ES-I3 (cell line): ENCODE results near the gene CST6.
A peak's percentile ranks its signal among the peaks of the same experiment; 100 is the strongest.
"Not testable (repeated sequence)": the region's sequence is repeated elsewhere in the genome, so short reads cannot be mapped to it uniquely, and the experiment has no call there.

Experiments used
- H3K36me3 ChIP-seq: 2 replicates; pipeline ENCODE4 v1.6.1; 2013; ENCODE audit warnings: mild to moderate bottlenecking, low read length, control low read depth, moderate library complexity; ENCODE audit not compliant: insufficient read depth
- H3K4me1 ChIP-seq: 2 replicates; pipeline ENCODE4 v1.6.1; 2013; ENCODE audit warnings: mild to moderate bottlenecking, control low read depth, low read length; ENCODE audit not compliant: insufficient read depth
- H3K9ac ChIP-seq: 2 replicates; pipeline ENCODE4 v1.6.1; 2013; ENCODE audit warnings: low read depth, mild to moderate bottlenecking, low read length, moderate library complexity
- H3K9me3 ChIP-seq: 2 replicates; pipeline ENCODE4 v1.6.1; 2013; ENCODE audit warnings: mild to moderate bottlenecking, low read length, moderate library complexity; ENCODE audit not compliant: control insufficient read depth, insufficient read depth

The CST6 gene

DNA sequence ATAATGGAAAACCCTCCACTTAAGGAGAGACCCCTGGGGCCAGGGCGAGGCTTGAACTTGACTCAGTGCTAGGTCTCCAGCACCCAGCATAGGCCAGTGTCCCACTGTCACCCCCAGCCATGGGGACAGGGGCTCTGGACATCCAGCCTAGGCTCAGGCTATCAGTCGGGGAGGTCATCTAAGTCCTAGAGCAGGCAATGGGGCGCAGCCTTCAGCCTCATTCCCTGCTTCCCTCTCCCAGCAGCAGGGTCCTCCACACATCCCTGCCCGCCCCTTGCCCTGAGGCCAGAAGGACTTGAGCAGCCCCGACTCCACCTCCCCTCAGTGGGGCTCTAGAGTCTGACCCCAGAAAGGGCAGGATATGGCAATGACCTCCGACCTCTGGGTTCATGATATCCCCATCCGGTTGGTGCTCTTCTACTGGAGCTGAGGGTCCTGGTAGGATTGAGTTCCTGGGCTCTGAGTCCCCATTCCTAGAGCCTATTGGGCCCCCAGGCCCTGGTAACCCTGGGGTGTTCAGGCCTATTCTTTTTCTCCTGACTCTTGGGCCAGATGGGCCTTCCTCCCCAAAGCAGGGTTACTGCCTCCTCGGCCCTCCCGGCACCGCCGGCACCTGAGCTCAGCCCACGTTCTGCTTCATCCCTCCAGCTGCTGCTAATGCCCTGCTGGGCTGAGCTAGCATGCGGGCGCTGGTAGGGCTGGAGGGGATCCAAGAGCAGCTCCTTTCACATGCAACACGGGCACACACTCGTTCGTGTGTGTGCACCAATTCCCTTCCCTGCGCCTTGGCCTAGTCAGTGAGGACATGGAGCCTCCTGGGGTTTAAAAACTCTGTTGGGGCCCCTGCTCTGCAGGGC is 4.4 kb downstream of the CST6 start:
- no peak overlapping the region for H3K9ac ChIP-seq
- no peaks in the 10 kb centered on the region for H3K36me3 ChIP-seq
- no peaks in the 10 kb centered on the region for H3K9me3 ChIP-seq
- H3K4me1 ChIP-seq = peaks cover 9% of the 10 kb centered on the region; the same call in 1 of the 2 replicates

DNA sequence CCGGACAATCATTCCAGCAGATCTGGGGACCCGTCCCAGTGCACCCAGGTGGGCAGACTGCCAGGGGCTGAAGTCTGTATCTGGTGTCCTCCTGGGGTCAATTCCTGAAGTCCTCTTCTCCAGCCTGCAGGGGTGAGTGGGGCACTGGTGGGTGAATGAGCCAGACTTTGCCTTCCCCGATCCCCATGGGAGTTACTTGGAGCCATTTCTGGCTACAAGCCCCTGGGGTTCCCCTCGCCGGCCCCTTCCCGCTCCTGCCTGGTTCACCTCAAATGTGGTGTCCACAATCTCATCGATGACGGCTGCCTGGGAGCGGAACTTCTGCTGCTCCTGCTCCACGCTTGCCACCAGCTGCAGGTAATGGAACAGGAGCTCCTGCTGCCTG is 5.0 kb downstream of the CST6 start:
- Histone ChIP-seq H3K9me3 (no peaks in the 10 kb centered on the region), H3K9ac (no peak overlapping the region), H3K4me1 (peaks cover 9% of the 10 kb centered on the region; the same call in 1 of the 2 replicates), H3K36me3 (no peaks in the 10 kb centered on the region)

DNA sequence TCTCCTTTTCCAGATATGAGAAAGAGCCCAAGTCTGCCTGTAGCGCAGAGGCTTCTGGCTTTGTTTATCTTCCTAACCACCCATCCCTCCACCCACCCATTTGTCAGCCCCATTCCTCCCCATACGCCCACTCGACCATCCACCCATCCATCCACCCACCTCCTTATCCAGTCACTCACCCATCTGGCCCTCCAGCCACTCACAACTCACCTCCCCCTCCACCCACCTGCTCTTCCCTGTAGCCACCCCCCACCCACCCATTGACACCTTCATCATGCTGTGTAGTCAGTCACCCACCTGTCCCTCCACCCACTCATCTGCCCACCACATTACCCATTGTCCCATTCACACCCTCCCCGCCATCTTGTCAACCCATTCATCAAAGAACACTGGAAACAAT is 5.5 kb downstream of the CST6 start:
- H3K9ac ChIP-seq = no peak overlapping the region
- no peaks in the 10 kb centered on the region for H3K36me3 ChIP-seq
- no peaks in the 10 kb centered on the region for H3K9me3 ChIP-seq
- peaks cover 9% of the 10 kb centered on the region; the same call in 1 of the 2 replicates for H3K4me1 ChIP-seq

DNA sequence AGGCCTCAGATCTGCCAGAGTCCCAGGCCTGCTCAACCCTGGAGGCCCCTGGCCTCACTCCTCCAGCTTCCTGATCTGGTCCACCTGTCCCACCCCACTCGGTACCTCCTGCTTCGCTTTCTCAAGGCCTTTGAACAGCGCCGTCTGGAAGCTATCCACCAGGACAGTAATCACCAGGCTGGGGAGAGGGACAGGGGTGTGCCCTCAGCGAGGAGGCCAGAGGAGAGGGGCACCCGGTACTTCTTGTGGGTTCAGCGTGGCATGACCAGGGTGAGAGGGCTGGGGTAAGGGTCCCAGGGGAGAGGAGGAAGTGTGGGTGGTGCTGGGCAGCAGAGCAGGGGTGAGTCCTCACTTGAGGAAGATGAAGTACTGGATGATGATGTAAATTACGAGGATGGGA is 8.4 kb downstream of the CST6 start:
- H3K36me3 ChIP-seq = no peaks in the 10 kb centered on the region
- H3K9me3 ChIP-seq = no peaks in the 10 kb centered on the region
- no peak overlapping the region for H3K9ac ChIP-seq
- no peaks in the 10 kb centered on the region; the same call in 1 of the 2 replicates for H3K4me1 ChIP-seq

DNA sequence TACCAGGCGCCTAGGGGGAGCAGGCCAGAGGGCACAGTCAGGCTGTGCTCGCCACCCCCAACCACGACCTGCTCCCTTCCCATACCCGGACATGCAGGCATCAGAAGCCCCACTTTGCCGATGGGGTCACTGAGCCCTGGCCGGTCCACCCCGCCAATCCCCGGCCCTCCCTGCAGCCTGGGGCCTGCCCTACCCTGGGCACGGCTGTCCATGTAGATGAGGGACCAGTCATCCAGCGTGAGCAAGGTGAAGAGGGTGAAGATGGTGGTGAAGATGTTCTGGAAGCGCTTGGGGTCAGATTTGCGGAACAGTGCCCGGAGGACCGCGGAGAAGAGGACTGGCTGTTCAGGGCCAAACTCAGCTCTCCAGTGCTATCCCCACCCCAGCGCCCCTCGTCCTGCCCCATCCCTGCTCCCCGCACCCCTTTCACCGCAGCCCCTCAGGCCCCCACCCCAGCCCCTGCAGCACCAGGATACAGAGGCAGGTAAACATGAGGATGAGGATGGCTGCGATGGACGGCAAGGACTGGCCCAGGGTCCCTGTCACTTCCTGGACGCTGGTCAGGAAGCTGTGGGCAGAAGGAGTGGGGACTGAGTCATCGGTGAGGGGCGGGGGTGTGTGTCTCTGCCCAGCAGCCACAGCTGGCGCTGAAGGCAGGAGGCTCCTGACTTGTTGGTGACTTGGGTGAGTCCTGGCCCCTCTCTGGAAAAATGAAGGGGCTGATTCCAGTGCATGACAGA is 9.0 kb downstream of the CST6 start:
- Histone ChIP-seq H3K9ac (no peak overlapping the region), H3K4me1 (no peaks in the 10 kb centered on the region; the same call in 1 of the 2 replicates), H3K9me3 (no peaks in the 10 kb centered on the region), H3K36me3 (no peaks in the 10 kb centered on the region)

- Histone ChIP-seq H3K36me3 (no peaks in the 10 kb centered on the region), H3K9me3 (no peaks in the 10 kb centered on the region), H3K9ac (peak overlapping the region; percentile 24), H3K4me1 (no peaks in the 10 kb centered on the region; the same call in 1 of the 2 replicates)
Measured at GRCh38 chr11:66022401-66023185, 10.8 kb downstream of the CST6 start.

DNA sequence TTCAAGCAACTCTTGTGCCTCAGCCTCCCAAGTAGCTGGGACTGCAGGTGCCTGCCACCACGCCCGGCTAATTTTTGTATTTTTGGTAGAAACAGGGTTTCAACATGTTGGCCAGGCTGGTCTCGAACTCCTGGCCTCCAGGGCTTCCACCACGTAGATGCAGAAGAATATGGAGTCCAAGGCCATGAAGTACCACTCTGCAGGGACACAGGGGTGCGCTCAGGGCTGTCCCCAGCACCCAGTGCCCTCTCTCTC is 11.3 kb downstream of the CST6 start:
- not testable (repeated sequence) for H3K4me1 ChIP-seq, H3K36me3 ChIP-seq

GRCh38 chr11:66026017-66026529 is 14.3 kb downstream of the CST6 start, which contains the start of gene CATSPER1:
Gene CATSPER1 (minus strand): TSS chr11:66026479. CDS start chr11:66026379, 100 bp downstream.
- Histone ChIP-seq H3K9ac (no peak within 1 kb of the TSS), H3K9me3 (no peaks in the 10 kb centered on the region), H3K4me1 (no peaks in the 10 kb centered on the region; the same call in 1 of the 2 replicates), H3K36me3 (no peaks in the 10 kb centered on the region)

More for the DNA sequence above, 11.3 kb downstream of the CST6 start:
- H3K9ac ChIP-seq, H3K9me3 ChIP-seq: not testable (repeated sequence)

GRCh38 chr11:66032957-66033735 is 21.3 kb downstream of the CST6 start:
- no peaks in the 10 kb centered on the region for H3K36me3 ChIP-seq
- no peaks in the 10 kb centered on the region for H3K9me3 ChIP-seq
- no peak overlapping the region for H3K9ac ChIP-seq
- no peaks in the 10 kb centered on the region for H3K4me1 ChIP-seq

DNA sequence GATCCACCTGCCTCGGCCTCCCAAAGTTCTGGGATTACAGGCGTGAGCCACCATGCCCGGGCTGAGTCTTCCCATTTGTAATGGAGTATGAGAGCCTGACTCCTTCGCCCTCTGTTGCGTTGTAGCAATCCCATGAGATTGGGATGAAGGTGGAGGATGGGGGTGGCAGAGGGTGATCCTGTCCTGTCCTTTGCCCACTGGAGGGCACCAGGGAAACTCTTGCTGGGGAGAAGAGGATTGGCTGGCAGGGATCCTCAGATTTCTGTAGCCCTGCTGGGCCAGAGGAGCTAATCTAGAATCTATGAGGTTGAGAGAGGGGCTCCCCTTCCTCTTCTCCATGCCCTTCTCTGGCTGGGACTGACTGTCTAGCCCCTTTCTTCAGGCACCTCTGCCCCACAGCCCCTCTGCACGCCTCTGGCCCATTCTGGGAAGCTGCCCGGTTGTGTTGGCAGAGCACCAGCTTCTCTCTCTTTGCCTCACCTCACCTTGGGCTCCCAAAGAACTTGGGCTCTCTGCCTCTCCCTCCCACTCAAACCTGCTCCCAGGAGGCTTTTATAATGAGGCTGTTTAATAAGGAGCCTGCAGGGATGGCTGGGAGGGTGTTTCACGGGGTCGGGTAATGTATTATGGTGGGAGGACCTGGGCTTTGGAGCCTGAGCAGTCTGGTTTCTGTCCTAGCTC is 24.0 kb downstream of the CST6 start:
- Histone ChIP-seq H3K4me1 (no peaks in the 10 kb centered on the region), H3K36me3 (no peaks in the 10 kb centered on the region), H3K9ac (no peak overlapping the region), H3K9me3 (no peaks in the 10 kb centered on the region)

DNA sequence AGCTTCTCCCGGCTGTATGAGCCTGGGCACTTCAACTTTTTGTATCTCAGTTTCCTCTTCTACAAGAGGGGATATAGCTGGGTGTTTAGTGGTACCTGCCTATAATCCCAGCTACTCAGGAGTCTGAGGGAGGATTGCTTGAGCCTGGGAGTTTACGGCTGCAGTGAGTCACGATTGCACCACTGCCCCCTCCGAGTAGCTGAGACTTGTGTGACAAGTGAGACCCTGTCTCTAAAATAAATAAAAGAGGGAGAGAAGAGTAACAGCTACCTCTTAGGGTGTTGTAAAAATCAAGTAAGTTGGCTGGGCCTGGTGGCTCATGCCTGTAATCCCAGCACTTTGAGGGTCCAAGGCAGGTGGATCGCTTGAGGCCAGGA is 24.5 kb downstream of the CST6 start:
- no peak overlapping the region for H3K9ac ChIP-seq
- no peaks in the 10 kb centered on the region for H3K4me1 ChIP-seq
- no peaks in the 10 kb centered on the region for H3K36me3 ChIP-seq
- H3K9me3 ChIP-seq = no peaks in the 10 kb centered on the region

- no peak overlapping the region for H3K9ac ChIP-seq
- no peaks in the 10 kb centered on the region for H3K36me3 ChIP-seq
- H3K4me1 ChIP-seq = no peaks in the 10 kb centered on the region
- H3K9me3 ChIP-seq = no peaks in the 10 kb centered on the region
Measured at GRCh38 chr11:66037327-66037726, 25.5 kb downstream of the CST6 start.

DNA sequence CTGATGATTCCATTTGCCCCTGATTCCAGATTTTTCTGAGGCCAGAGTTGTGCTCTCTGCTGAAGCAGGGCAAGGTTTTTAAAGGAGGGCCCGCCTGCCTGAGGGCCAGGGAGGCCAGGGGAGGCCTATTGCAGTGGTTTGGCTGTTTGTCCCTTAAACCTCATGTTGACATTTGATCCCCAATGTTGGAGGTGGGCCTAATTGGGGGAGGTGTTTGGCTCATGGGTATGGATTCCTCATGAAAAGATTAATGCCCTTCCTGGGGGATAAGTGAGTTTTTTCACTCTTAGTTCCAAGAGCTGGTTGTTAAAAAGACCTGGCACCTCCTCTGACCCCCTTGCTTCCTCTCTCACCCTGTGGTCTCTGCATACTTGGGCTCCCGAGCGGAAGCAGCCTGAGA is 28.0 kb downstream of the CST6 start:
- H3K36me3 ChIP-seq = no peaks in the 10 kb centered on the region
- no peak overlapping the region for H3K9ac ChIP-seq
- H3K4me1 ChIP-seq = peaks cover under 1% of the 10 kb centered on the region; the same call in 1 of the 2 replicates
- no peaks in the 10 kb centered on the region for H3K9me3 ChIP-seq
